Measurements from ENCODE around the gene GTF3C6.

DNA sequence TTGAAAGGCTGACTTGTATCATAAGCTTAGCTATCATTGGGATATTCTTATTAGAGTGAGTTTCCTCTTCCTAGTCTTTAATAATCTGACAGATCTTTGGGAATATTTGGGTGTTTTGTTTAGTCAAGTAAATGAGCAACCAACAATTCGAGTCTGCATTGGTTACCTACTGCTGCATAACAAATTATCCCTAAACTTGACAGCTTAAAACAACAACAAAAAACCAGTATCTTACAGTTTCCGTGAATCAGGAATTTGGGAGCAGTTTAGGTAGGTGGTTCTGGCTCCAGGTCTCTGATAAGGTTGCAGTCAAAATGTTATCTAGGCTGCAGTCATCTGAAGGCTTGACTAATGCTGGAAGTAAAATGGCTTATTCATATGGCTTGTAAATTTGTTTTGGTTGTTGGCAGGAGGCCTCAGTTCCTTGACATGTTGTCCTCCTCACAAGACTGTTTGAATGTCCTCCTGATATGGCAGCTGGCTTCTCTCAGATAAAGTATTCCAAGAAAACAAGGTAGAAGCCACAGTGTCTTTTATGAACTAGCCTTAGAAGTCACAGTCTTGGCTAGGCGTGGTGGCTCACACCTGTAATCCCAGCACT lies 7.2 kb downstream of the GTF3C6 start:
- TF ChIP-seq POLR2A (IDR thresholded peaks at IDR 0.05; ENCODE audit: low read depth, low read length): no peak
- TF ChIP-seq POLR2AphosphoS5 (IDR thresholded peaks at IDR 0.05; ENCODE audit: low read depth, low read length): no peak
- no peak for TF ChIP-seq TAF1 (IDR thresholded peaks at IDR 0.05; ENCODE audit: borderline replicate concordance, low read depth, low read length)

Data from GM12892 (cell line).